ENCODE measurements around the gene KIRREL1.
A peak's percentile ranks its signal among the peaks of the same experiment; 100 is the strongest.

KIRREL1 gene

GRCh38 chr1:158102881-158103674 is 109.6 kb downstream of the KIRREL1 start:
- peaks cover 3% of the 10 kb centered on the region for H3K79me1 ChIP-seq (replicated peaks; ENCODE audit: low read length, poor library complexity, severe bottlenecking)
- H3K36me3 ChIP-seq (ENCODE audit: control insufficient read depth in 1 of 2, insufficient read depth in 2 of 2, low read depth in 1 of 2, low read length in 2 of 2), result peaks cover 5 to 19% of the 10 kb centered on the region in 2 experiments
- no peak overlapping the region for H2BK5ac ChIP-seq (ENCODE audit: low read depth, low read length, poor library complexity, severe bottlenecking)
- H2BK12ac ChIP-seq (ENCODE audit: low read length in 2 of 2), result no peak overlapping the region
- H2BK15ac ChIP-seq (ENCODE audit: low read depth, poor library complexity, severe bottlenecking), result no peak overlapping the region
- H3K27ac ChIP-seq (ENCODE audit: low read length, poor library complexity, severe bottlenecking), result peak overlapping the region; percentile 63
- no peaks in the 10 kb centered on the region for H3K9me3 ChIP-seq (ENCODE audit: control insufficient read depth, low read length)
- no peak overlapping the region for H3K18ac ChIP-seq (ENCODE audit: low read depth in 1 of 2, low read length in 2 of 2)
- no peak overlapping the region for H3K23ac ChIP-seq (ENCODE audit: low read length in 2 of 2)
- H3K14ac ChIP-seq (ENCODE audit: low read length in 2 of 2), result no peak overlapping the region
- peaks cover 0 to 11% of the 10 kb centered on the region in 2 experiments for H3K27me3 ChIP-seq (ENCODE audit: control insufficient read depth in 1 of 2, insufficient read depth in 1 of 2, low read length in 2 of 2)
- no peak overlapping the region for H2BK120ac ChIP-seq (ENCODE audit: low read depth, low read length)
- H2AK5ac ChIP-seq (ENCODE audit: low read length, severe bottlenecking), result peak overlapping the region; percentile 12
- H2AFZ ChIP-seq (ENCODE audit: low read depth, low read length), result no peak overlapping the region
- H3K4me3 ChIP-seq (ENCODE audit: insufficient read depth in 1 of 2, low read depth in 1 of 2, low read length in 2 of 2), result no peak overlapping the region
- 83% methylated on average over 4 of the region's 6 CpGs for WGBS
- H4K91ac ChIP-seq (ENCODE audit: low read length), result no peak overlapping the region
- H3K4ac ChIP-seq (ENCODE audit: low read depth in 1 of 2, low read length in 2 of 2), result no peak overlapping the region
- no peak for DNase-seq
- H3K4me2 ChIP-seq (ENCODE audit: low read length, poor library complexity, severe bottlenecking), result no peak overlapping the region
- H3K9ac ChIP-seq (ENCODE audit: low read length), result no peak overlapping the region
- peaks cover 34% of the 10 kb centered on the region for H3K4me1 ChIP-seq (ENCODE audit: control insufficient read depth, insufficient read depth, low read depth, low read length)
- no peak overlapping the region for H4K8ac ChIP-seq (ENCODE audit: low read length)

GRCh38 chr1:158103861-158104522 is 110.5 kb downstream of the KIRREL1 start:
- Histone ChIP-seq H3K27ac (ENCODE audit: low read length, poor library complexity, severe bottlenecking) (peak overlapping the region; percentile 91), H4K91ac (ENCODE audit: low read length) (no peak overlapping the region), H2BK12ac (ENCODE audit: low read length in 2 of 2) (no peak overlapping the region), H3K4me3 (ENCODE audit: insufficient read depth in 1 of 2, low read depth in 1 of 2, low read length in 2 of 2) (no peak overlapping the region), H2BK5ac (ENCODE audit: low read depth, low read length, poor library complexity, severe bottlenecking) (no peak overlapping the region), H3K79me1 (replicated peaks; ENCODE audit: low read length, poor library complexity, severe bottlenecking) (peaks cover 3% of the 10 kb centered on the region), H3K27me3 (ENCODE audit: control insufficient read depth in 1 of 2, insufficient read depth in 1 of 2, low read length in 2 of 2) (peaks cover 0 to 11% of the 10 kb centered on the region in 2 experiments), H4K8ac (ENCODE audit: low read length) (no peak overlapping the region), H3K23ac (ENCODE audit: low read length in 2 of 2) (no peak overlapping the region), H3K9me3 (ENCODE audit: control insufficient read depth, low read length) (no peaks in the 10 kb centered on the region), H3K14ac (ENCODE audit: low read length in 2 of 2) (no peak overlapping the region), H3K4me1 (ENCODE audit: control insufficient read depth, insufficient read depth, low read depth, low read length) (peaks cover 29% of the 10 kb centered on the region), H2BK120ac (ENCODE audit: low read depth, low read length) (no peak overlapping the region), H3K4ac (ENCODE audit: low read depth in 1 of 2, low read length in 2 of 2) (no peak overlapping the region), H2AFZ (ENCODE audit: low read depth, low read length) (no peak overlapping the region), H2AK5ac (ENCODE audit: low read length, severe bottlenecking) (no peak overlapping the region), H3K36me3 (ENCODE audit: control insufficient read depth in 1 of 2, insufficient read depth in 2 of 2, low read depth in 1 of 2, low read length in 2 of 2) (peaks cover under 1 to 10% of the 10 kb centered on the region in 2 experiments), H3K9ac (ENCODE audit: low read length) (no peak overlapping the region), H3K4me2 (ENCODE audit: low read length, poor library complexity, severe bottlenecking) (no peak overlapping the region), H2BK15ac (ENCODE audit: low read depth, poor library complexity, severe bottlenecking) (no peak overlapping the region), H3K18ac (ENCODE audit: low read depth in 1 of 2, low read length in 2 of 2) (no peak overlapping the region)
- WGBS, result 30% methylated on average over 5 of the region's 5 CpGs
- DNase-seq, result no peak

GRCh38 chr1:158104891-158105290 is 111.4 kb downstream of the KIRREL1 start:
- Histone ChIP-seq H3K4ac (ENCODE audit: low read depth in 1 of 2, low read length in 2 of 2) (no peak overlapping the region), H4K8ac (ENCODE audit: low read length) (no peak overlapping the region), H3K4me1 (ENCODE audit: control insufficient read depth, insufficient read depth, low read depth, low read length) (peaks cover 23% of the 10 kb centered on the region), H3K9me3 (ENCODE audit: control insufficient read depth, low read length) (no peaks in the 10 kb centered on the region), H3K23ac (ENCODE audit: low read length in 2 of 2) (no peak overlapping the region), H3K27ac (ENCODE audit: low read length, poor library complexity, severe bottlenecking) (peak overlapping the region; percentile 91), H2BK120ac (ENCODE audit: low read depth, low read length) (no peak overlapping the region), H2BK12ac (ENCODE audit: low read length in 2 of 2) (no peak overlapping the region), H2AFZ (ENCODE audit: low read depth, low read length) (no peak overlapping the region), H3K4me2 (ENCODE audit: low read length, poor library complexity, severe bottlenecking) (no peak overlapping the region), H2BK15ac (ENCODE audit: low read depth, poor library complexity, severe bottlenecking) (no peak overlapping the region), H3K4me3 (ENCODE audit: insufficient read depth in 1 of 2, low read depth in 1 of 2, low read length in 2 of 2) (no peak overlapping the region), H3K27me3 (ENCODE audit: control insufficient read depth in 1 of 2, insufficient read depth in 1 of 2, low read length in 2 of 2) (peaks cover 0 to 11% of the 10 kb centered on the region in 2 experiments), H3K14ac (ENCODE audit: low read length in 2 of 2) (no peak overlapping the region), H3K79me1 (replicated peaks; ENCODE audit: low read length, poor library complexity, severe bottlenecking) (peaks cover 3% of the 10 kb centered on the region), H3K36me3 (ENCODE audit: control insufficient read depth in 1 of 2, insufficient read depth in 2 of 2, low read depth in 1 of 2, low read length in 2 of 2) (peaks cover 0 to 3% of the 10 kb centered on the region in 2 experiments), H2BK5ac (ENCODE audit: low read depth, low read length, poor library complexity, severe bottlenecking) (no peak overlapping the region), H4K91ac (ENCODE audit: low read length) (no peak overlapping the region), H3K18ac (ENCODE audit: low read depth in 1 of 2, low read length in 2 of 2) (no peak overlapping the region), H2AK5ac (ENCODE audit: low read length, severe bottlenecking) (no peak overlapping the region), H3K9ac (ENCODE audit: low read length) (no peak overlapping the region)
- DNase-seq, result no peak
- 58% methylated on average over 2 of the region's 2 CpGs for WGBS

- Histone ChIP-seq H3K18ac (ENCODE audit: low read depth in 1 of 2, low read length in 2 of 2) (no peak overlapping the region), H3K4me1 (ENCODE audit: control insufficient read depth, insufficient read depth, low read depth, low read length) (peaks cover 21% of the 10 kb centered on the region), H4K8ac (ENCODE audit: low read length) (no peak overlapping the region), H2BK15ac (ENCODE audit: low read depth, poor library complexity, severe bottlenecking) (no peak overlapping the region), H3K4me2 (ENCODE audit: low read length, poor library complexity, severe bottlenecking) (no peak overlapping the region), H3K27ac (ENCODE audit: low read length, poor library complexity, severe bottlenecking) (peak overlapping the region; percentile 85), H3K23ac (ENCODE audit: low read length in 2 of 2) (no peak overlapping the region), H3K27me3 (ENCODE audit: control insufficient read depth in 1 of 2, insufficient read depth in 1 of 2, low read length in 2 of 2) (peaks cover 0 to 11% of the 10 kb centered on the region in 2 experiments), H3K9ac (ENCODE audit: low read length) (no peak overlapping the region), H2AFZ (ENCODE audit: low read depth, low read length) (no peak overlapping the region), H3K4me3 (ENCODE audit: insufficient read depth in 1 of 2, low read depth in 1 of 2, low read length in 2 of 2) (no peak overlapping the region), H2BK120ac (ENCODE audit: low read depth, low read length) (no peak overlapping the region), H3K79me1 (replicated peaks; ENCODE audit: low read length, poor library complexity, severe bottlenecking) (peaks cover 3% of the 10 kb centered on the region), H4K91ac (ENCODE audit: low read length) (no peak overlapping the region), H3K9me3 (ENCODE audit: control insufficient read depth, low read length) (no peaks in the 10 kb centered on the region), H2AK5ac (ENCODE audit: low read length, severe bottlenecking) (peak overlapping the region; percentile 78), H3K4ac (ENCODE audit: low read depth in 1 of 2, low read length in 2 of 2) (no peak overlapping the region), H3K36me3 (ENCODE audit: control insufficient read depth in 1 of 2, insufficient read depth in 2 of 2, low read depth in 1 of 2, low read length in 2 of 2) (peaks cover 0 to 3% of the 10 kb centered on the region in 2 experiments), H3K14ac (ENCODE audit: low read length in 2 of 2) (no peak overlapping the region), H2BK12ac (ENCODE audit: low read length in 2 of 2) (no peak overlapping the region), H2BK5ac (ENCODE audit: low read depth, low read length, poor library complexity, severe bottlenecking) (peak overlapping the region; percentile 35)
- no peak for DNase-seq
- WGBS, result 75% methylated on average over 7 of the region's 9 CpGs
Measured at GRCh38 chr1:158105352-158106095, 112.1 kb downstream of the KIRREL1 start.

Data from mesenchymal stem cell (in vitro differentiated cells and primary cell).